Eye (tissue), 1 donor: Measurements from ENCODE around the gene TRPM1.

Experiments
- DNase-seq: peaks from one replicate; pipeline ENCODE4 v3.0.0-alpha.2; 2015

The TRPM1 gene

GRCh38 chr15:31081588-31082250, 19.8 kb downstream of the TRPM1 start:
- no peak for DNase-seq

GRCh38 chr15:31081056-31081455, 20.5 kb downstream of the TRPM1 start:
- DNase-seq, result no peak

- peak; percentile 39 for DNase-seq
Observed at GRCh38 chr15:31080591-31081014, 20.9 kb downstream of the TRPM1 start.

GRCh38 chr15:31079519-31079918, 22.0 kb downstream of the TRPM1 start:
- DNase-seq, result no peak

GRCh38 chr15:31078471-31078870, 23.1 kb downstream of the TRPM1 start:
- DNase-seq, result no peak

GRCh38 chr15:31077941-31078340, 23.6 kb downstream of the TRPM1 start:
- no peak for DNase-seq

- DNase-seq, result no peak
Observed at GRCh38 chr15:31077181-31077580, 24.3 kb downstream of the TRPM1 start.

- DNase-seq, result no peak
Observed at GRCh38 chr15:31074321-31074720, 27.2 kb downstream of the TRPM1 start.

GRCh38 chr15:31070867-31071266, 30.7 kb downstream of the TRPM1 start:
- DNase-seq, result no peak

- DNase-seq, result no peak
Observed at GRCh38 chr15:31069360-31070000, 32.0 kb downstream of the TRPM1 start.

GRCh38 chr15:31067890-31068603, 33.5 kb downstream of the TRPM1 start:
- no peak for DNase-seq

- no peak for DNase-seq
Observed at GRCh38 chr15:31065824-31066223, 35.7 kb downstream of the TRPM1 start.

- DNase-seq, result no peak
Observed at GRCh38 chr15:31062911-31063310, 38.6 kb downstream of the TRPM1 start.

- peak; percentile 55 for DNase-seq
Observed at GRCh38 chr15:31062310-31062847, 39.1 kb downstream of the TRPM1 start.

GRCh38 chr15:31060429-31061140, 40.9 kb downstream of the TRPM1 start:
- no peak for DNase-seq

GRCh38 chr15:31058236-31058962, 43.1 kb downstream of the TRPM1 start:
- DNase-seq, result no peak

GRCh38 chr15:31051496-31052080, 49.9 kb downstream of the TRPM1 start:
- DNase-seq, result no peak

- DNase-seq, result no peak
Observed at GRCh38 chr15:31050953-31051352, 50.6 kb downstream of the TRPM1 start.

GRCh38 chr15:31049682-31050615, 51.6 kb downstream of the TRPM1 start:
- no peak for DNase-seq

GRCh38 chr15:31049111-31049510, 52.4 kb downstream of the TRPM1 start:
- no peak for DNase-seq

- no peak for DNase-seq
Observed at GRCh38 chr15:31047437-31047836, 54.1 kb downstream of the TRPM1 start.
